Measurements from ENCODE around the gene BASP1. TPM values are rescaled to one million over a fixed set of nuclear protein-coding genes. Genes with fewer than 3 reads are reported as not detected.

The BASP1 gene
- total and polyA plus RNA-seq, 8 donors, result 0.23 to 8.3 (median 1.8) TPM

DNA sequence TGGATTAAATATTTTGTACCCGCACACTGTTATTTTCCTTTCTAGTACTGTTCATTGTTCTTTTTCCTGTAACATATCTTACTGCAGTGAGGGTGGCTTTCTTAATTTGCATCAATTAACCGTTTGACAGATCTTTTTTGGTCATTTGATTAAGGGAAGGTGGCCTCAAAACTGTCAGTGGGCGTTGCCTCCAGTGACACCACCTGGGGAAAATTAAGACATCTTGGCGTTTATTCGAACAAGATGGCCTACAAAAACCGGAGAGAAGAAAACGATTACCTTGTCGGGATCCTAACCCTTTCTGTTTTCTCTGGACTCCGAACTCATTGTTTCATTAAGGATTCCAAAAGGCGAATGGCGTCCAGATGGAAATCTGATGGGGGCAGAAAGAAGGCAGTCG lies 2.0 kb downstream of the BASP1 start:
- WGBS, 2 donors, result 79 to 82% methylated on average over 12 of the region's 12 CpGs
- peak overlapping the region in 1 of 4 donors; percentile 42 for H3K4me3 ChIP-seq
- intact Hi-C loops (cut with DNase I), result loop anchor here in 2 of 3 donors (5.0 to 10.0 kb wide), 2 partner anchors 1083 to 1095 kb away; no protein-coding TSS in a partner anchor

DNA sequence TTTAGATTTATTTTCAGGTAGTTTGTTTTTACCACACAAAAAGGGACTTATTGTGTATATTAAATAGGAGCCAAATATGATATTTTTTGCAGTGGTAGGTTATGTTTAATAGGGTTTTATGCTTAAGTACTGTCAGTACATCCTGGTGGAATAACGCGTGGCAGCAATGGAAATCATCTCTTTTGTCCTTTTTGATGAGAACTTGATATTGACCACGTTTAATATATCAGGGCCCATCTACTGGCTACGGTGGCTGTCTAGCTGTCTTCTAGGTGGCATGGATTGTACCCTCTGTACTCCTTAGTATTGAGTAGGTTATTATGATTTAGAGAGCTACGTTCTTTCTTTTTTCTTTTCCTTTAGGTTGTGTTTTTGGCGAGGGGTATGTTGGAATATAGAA lies 2.6 kb downstream of the BASP1 start:
- Histone ChIP-seq H3K4me1 (no peaks in the 10 kb centered on the region), H3K27ac (no peak overlapping the region), H3K27me3 (peaks cover 0 to 14% (median 2%) of the 10 kb centered on the region in 4 donors), H3K4me3 (no peak overlapping the region), H3K9me3 (no peaks in the 10 kb centered on the region), H3K36me3 (no peaks in the 10 kb centered on the region)
- DNase-seq (no peak), FAIRE-seq (no peak), ATAC-seq (no peak)
- intact Hi-C loops (cut with DNase I), result loop anchor here in 2 of 3 donors (5.0 to 10.0 kb wide), 2 partner anchors 1082 to 1095 kb away; no protein-coding TSS in a partner anchor
- TF ChIP-seq, protein P1, sequence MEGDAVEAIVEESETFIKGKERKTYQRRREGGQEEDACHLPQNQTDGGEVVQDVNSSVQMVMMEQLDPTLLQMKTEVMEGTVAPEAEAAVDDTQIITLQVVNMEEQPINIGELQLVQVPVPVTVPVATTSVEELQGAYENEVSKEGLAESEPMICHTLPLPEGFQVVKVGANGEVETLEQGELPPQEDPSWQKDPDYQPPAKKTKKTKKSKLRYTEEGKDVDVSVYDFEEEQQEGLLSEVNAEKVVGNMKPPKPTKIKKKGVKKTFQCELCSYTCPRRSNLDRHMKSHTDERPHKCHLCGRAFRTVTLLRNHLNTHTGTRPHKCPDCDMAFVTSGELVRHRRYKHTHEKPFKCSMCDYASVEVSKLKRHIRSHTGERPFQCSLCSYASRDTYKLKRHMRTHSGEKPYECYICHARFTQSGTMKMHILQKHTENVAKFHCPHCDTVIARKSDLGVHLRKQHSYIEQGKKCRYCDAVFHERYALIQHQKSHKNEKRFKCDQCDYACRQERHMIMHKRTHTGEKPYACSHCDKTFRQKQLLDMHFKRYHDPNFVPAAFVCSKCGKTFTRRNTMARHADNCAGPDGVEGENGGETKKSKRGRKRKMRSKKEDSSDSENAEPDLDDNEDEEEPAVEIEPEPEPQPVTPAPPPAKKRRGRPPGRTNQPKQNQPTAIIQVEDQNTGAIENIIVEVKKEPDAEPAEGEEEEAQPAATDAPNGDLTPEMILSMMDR (IDR thresholded peaks at IDR 0.05), result no peak
- WGBS, 2 donors, result 83 to 89% methylated on average over 6 of the region's 6 CpGs

More for the DNA sequence above, 2.0 kb downstream of the BASP1 start:
- H3K4me1 ChIP-seq, result no peaks in the 10 kb centered on the region
- DNase-seq (no peak), FAIRE-seq (no peak), ATAC-seq (no peak)
- TF ChIP-seq, protein P1 (IDR thresholded peaks at IDR 0.05), result no peak
- peaks cover 0 to 14% (median 2%) of the 10 kb centered on the region in 4 donors for H3K27me3 ChIP-seq
- no peaks in the 10 kb centered on the region for H3K9me3 ChIP-seq
- H3K27ac ChIP-seq, result no peak overlapping the region
- no peaks in the 10 kb centered on the region for H3K36me3 ChIP-seq

DNA sequence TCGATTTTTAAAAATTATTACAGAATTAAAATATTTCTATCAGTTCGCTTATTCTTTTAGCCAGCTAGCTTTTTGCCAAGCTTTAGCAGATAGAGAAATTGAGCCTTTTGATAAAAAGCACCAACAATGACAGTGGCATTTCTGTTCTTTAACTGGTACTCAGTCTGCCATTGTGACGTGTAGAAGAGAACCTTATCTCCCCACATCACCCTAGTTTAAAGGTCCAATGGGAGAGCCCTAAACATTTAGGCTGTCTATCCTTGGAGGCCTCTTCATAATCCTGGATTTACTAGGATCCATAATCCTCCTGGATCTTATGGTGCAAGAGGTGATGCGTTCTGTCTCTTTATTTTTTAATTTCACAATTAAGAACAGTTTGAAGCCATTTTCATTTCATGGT lies 3.0 kb downstream of the BASP1 start:
- no peak overlapping the region for H3K4me3 ChIP-seq
- H3K27ac ChIP-seq, result no peak overlapping the region
- FAIRE-seq (no peak), ATAC-seq (no peak), DNase-seq (no peak)
- TF ChIP-seq, protein P1 (IDR thresholded peaks at IDR 0.05), result no peak
- H3K4me1 ChIP-seq, result no peaks in the 10 kb centered on the region
- H3K27me3 ChIP-seq, result peaks cover 0 to 15% (median 2%) of the 10 kb centered on the region in 4 donors
- 68 to 77% methylated on average over 4 of the region's 4 CpGs for WGBS, 2 donors
- no peaks in the 10 kb centered on the region for H3K36me3 ChIP-seq
- intact Hi-C loops (cut with DNase I), result no loop called here
- no peaks in the 10 kb centered on the region for H3K9me3 ChIP-seq

DNA sequence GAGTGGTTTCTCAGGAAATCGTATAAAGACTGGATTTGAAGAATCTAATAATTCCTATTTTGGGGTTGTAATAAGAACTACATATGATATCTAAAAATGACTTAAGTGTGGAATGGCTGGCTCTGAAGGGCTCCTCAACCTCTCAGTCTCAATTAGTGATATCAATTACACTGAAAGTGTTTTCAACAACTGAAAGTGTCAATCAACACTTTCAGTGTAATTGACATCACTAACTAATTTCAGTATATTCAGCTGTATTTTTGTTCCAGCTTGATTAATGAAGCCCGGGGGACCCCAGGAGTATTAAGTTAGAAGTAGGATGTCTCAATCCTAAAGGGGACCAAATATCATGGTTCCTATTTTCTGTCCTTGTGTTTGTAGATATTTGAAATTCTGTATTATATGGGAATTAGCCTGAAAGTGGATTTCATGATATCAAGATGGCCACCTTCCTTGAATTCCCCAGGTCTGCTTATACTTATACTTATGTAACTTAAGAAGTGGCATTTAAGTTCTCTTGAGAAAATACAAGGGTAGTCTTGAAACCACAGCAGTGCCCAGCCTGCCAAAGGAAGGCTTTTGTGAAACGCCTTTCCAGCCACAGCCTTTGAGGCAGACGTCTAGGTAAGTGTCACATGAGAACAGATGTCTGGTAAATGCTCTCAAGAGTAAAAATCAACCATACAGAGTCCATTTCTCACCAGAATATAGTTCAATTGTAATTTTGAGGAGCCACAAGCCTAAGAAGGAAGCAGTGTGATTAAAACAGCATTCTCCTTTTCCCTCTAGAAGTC lies 4.6 kb downstream of the BASP1 start:
- Histone ChIP-seq H3K27ac (no peak overlapping the region), H3K36me3 (no peaks in the 10 kb centered on the region), H3K4me1 (no peaks in the 10 kb centered on the region), H3K27me3 (peaks cover 0 to 19% (median 2%) of the 10 kb centered on the region in 4 donors), H3K4me3 (no peak overlapping the region), H3K9me3 (no peaks in the 10 kb centered on the region)
- TF ChIP-seq, protein P1 (IDR thresholded peaks at IDR 0.05), result no peak
- ATAC-seq, result no peak
- intact Hi-C loops (cut with DNase I), result no loop called here
- no peak for DNase-seq
- FAIRE-seq, result no peak
- 52 to 63% methylated on average over 4 of the region's 4 CpGs for WGBS, 2 donors

DNA sequence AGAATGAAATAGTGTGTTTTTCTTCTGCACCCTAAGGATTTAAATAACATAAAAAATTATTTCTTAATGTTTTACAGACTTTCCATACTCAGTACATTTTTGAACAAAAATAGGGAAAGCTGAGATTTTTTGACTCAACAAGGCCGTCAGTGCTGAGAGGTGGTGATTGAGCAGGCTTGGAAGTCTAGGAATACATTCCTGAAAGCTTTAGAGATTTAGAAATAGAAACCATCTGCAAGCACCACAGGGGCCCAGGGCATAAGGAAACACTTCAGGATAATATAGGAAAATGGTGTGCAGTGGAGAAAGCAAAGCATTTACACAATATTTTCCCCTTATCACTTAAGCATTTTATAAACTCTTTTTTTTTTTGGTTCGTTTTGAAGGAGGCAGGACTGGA lies 5.2 kb downstream of the BASP1 start:
- Histone ChIP-seq H3K27ac (no peak overlapping the region), H3K36me3 (no peaks in the 10 kb centered on the region), H3K4me1 (no peaks in the 10 kb centered on the region), H3K9me3 (no peaks in the 10 kb centered on the region), H3K4me3 (no peak overlapping the region), H3K27me3 (peaks cover 0 to 19% (median 2%) of the 10 kb centered on the region in 4 donors)
- FAIRE-seq, result no peak
- DNase-seq, result no peak
- WGBS, 2 donors, result 60 to 70% methylated on average over 2 of the region's 2 CpGs
- no peak for ATAC-seq
- TF ChIP-seq, protein P1 (IDR thresholded peaks at IDR 0.05), result no peak
- intact Hi-C loops (cut with DNase I), result no loop called here
